Activated naive CD8-positive, alpha-beta T cell treated with anti-CD3 and anti-CD28 coated beads, Interleukin-2, amount 10 ng/mL, durations not matched to agents 7 days and 5 days (primary cell): Measurements from ENCODE around the gene HSPB9. TPM values are rescaled to one million over a fixed set of nuclear protein-coding genes. Genes with fewer than 3 reads are reported as not detected.

Experiments used
- total RNA-seq, 2 experiments: library from RNA; stranded (reverse); gene quantifications; one replicate each; pipeline ENCODE4 v1.2.3, GENCODE V29; 2021

HSPB9 gene
- total RNA-seq, 2 experiments from 2014 or later: 0.31 to 0.36 TPM

Other genes with a start within 250 kb of the HSPB9 start
- 100 to 1,000 TPM; 142 to 153 TPM for gene ACLY, start 203.9 kb upstream of the HSPB9 start, total RNA-seq
- under 1 TPM; 0.65 to 0.72 TPM for gene ODAD4, start 192.2 kb upstream of the HSPB9 start, total RNA-seq
- gene CNP, start 156.0 kb upstream of the HSPB9 start, total RNA-seq: 10 to 100 TPM; 75.8 to 83.0 TPM
- 10 to 100 TPM; 86.7 to 93.7 TPM for gene DNAJC7, start 105.4 kb upstream of the HSPB9 start, total RNA-seq
- 10 to 100 TPM; 19.8 to 27.2 TPM for gene NKIRAS2, start 102.7 kb upstream of the HSPB9 start, total RNA-seq
- gene C17orf113, start 72.2 kb upstream of the HSPB9 start, total RNA-seq: under 1 TPM; 0.53 to 0.91 TPM
- under 1 TPM; 0.40 to 0.58 TPM for gene ZNF385C, start 24.3 kb upstream of the HSPB9 start, total RNA-seq
- gene DHX58, start 10.1 kb upstream of the HSPB9 start, total RNA-seq: 10 to 100 TPM; 68.7 to 77.6 TPM
- gene KAT2A, start 1.4 kb upstream of the HSPB9 start, total RNA-seq: 10 to 100 TPM; 45.1 to 46.9 TPM
- gene RAB5C, start 32.2 kb downstream of the HSPB9 start, total RNA-seq: 10 to 100 TPM; 86.7 to 90.5 TPM
- gene KCNH4, start 58.3 kb downstream of the HSPB9 start, total RNA-seq: under 1 TPM in 1 of 2 experiments, not detected in 1; 0.09 TPM
- gene HCRT, start 62.6 kb downstream of the HSPB9 start, total RNA-seq: not detected
- 10 to 100 TPM; 22.0 to 23.1 TPM for gene GHDC, start 71.7 kb downstream of the HSPB9 start, total RNA-seq
- gene STAT5B, start 153.6 kb downstream of the HSPB9 start, total RNA-seq: 100 to 1,000 TPM; 131 to 134 TPM
- gene STAT5A, start 165.7 kb downstream of the HSPB9 start, total RNA-seq: 100 to 1,000 TPM; 125 to 131 TPM